Stimulated activated CD8-positive, alpha-beta memory T cell treated with anti-CD3 and anti-CD28 coated beads, Interleukin-7, amount 100 ng/mL, for 1 hour (primary cell): ENCODE results near the gene LRFN2.

ENCODE experiments used
- DNase-seq, 2 donors: peaks; one replicate each; pipeline ENCODE4 v3.0.0-alpha.2; 2020; ENCODE audit warnings: low read depth in 2 of 2

LRFN2 gene

DNA sequence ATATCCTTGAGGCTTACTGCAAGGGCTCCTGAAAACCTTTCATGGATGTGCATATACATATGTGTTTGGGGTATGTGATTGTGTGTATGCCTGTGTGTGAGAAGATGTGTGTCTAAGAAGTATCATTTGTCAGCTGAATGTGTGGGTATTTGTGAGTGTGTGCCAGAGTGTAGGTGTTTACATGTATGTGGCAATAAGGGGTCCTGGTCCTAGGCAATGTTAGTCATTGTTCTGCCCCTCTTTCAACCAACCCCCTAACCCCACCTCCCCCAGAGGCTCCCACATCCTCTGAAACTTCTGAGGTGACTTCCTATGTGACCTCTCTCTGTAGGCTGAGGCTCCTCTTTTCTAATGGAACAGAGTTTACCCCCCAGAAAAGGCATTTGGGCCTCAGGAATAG is 186.4 kb downstream of the LRFN2 start:
- no peak for DNase-seq

DNA sequence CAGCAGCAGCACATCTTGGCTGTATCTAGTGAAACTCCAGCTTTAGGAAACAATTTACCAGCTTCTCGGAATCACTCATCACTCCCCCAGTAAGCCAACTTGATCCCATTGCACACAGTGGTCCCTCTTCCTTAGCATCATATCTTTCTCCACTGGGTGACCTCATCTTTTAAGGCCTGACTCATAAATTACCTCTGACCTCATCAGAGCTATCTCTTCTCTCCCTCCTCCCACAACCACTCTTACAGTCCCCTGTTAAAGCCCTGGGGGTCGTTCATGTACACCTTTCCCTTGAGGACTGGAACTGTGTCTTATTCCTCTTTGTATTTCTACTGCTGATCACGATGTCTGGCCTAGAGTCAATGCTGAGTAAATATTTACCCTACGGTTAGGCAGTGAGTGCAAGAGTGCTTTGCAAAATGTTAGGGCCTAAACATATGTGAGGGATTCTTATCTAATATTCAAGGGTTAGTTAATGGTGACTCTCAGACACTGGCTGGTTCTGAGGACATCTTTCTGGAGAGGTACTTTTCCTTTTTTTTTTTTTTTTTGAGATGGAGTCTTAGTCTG is 187.2 kb downstream of the LRFN2 start:
- DNase-seq, result no peak

DNA sequence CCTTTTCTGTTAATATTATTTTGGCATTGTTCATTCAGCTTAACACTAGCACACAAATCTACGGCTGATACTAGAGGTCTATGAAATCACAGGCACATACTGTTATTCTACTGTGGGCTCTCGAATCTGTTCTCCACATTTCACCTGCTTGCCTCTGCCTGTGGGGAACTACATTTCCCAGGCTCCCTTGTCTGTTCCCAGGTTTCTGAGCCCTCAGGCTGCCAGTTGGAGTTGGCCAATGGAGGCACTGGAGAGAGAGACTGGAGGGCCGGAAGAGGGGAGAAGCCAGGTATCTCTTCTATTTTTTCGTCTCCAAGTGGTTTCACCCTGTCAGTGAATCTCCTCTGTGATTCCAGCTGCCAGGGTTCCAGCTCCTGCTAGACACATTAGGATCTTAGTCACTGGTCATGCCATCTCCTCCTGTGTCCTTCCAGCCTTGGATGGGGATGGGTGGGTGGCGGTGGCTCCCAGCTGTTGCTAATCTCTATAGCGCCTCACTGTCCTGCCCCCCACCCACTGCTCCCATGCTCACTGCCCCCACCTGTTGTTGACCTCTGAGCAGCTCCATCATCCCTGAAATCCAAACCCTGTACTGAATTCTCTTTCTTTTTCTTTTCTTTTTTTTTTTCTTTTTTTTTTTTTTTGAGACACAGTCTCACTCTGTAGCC is 188.2 kb downstream of the LRFN2 start:
- no peak for DNase-seq

DNA sequence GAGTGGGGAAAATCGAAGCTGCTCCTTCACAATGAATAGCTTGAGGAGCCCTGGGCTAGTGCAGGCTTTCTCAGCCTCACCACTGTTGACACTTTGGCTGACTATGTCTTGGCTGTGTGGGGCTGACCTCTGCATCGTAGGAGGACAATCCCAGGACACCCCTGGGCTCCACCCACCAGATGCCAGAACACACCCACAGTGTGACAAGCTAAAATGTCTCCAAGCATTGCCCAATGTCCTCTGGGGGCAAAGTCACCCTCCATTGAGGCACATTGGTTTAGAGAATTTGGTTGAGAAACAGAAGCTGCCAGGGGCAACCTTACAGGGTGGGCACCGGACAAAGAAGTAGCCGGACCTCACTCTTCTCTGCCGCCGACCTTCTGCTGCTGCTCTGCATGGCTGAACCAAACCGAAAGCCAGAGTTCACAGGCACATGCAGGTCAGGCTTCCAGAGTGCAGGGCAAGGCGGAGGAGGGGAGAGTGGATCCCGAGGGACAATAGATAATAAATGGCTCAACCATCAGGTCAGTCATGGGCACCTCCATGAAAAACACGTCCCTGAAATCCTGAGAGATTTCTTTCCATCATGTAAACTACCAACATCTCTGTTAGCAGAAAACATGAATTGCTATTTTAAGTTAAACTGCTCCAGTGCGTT is 189.0 kb downstream of the LRFN2 start:
- DNase-seq, result no peak

DNA sequence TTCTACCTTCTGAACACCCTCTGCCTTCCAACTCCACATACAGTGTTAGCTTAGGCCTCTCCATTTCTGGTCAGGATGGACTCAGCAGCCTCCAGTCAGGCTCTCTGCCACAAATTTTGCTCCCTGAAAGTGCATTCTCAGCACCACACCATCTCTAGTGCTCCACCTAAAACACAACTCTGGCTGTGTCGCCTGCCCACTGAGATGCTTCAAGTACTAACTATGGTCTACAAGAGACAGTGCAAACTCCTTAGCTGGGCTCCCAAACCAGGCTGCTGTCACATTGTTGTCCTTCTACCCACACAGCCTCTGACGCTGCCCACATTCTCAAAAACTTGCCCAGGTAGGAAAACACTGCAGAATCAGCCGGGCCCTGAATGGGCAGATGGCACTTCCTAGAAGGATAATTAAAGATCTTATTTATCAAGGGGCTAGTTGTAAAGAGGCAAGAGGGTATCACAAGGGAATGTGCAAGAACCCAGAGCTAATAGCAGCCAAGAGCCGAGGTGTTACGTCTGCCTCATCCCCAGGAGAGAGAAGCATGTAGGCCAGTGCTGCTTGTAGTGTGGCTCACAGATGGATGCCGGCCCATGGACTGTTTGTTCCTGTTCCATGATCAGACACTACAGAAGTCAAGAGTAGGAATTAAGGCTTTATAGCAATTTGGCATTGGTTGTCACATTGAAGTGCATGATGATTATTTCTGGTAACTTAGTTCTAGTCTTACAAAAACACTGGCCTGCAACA is 189.7 kb downstream of the LRFN2 start:
- DNase-seq, result no peak

DNA sequence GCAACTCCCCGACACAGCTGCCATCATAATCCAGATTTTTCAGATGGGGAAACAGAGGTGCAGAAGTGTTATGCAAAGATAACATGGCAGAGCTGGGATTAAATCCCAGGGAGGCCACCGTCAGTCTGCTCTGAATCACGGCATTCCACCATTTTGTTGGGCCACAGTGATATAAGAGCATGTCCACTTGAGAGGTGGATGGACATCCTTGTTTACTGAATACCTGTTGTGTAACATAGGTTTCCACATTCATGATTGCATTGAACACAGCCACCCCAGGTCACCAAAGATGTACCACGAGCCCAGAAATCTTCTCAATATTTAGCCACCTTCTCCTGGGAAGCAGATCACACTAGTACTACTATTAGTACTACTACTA is 191.5 kb downstream of the LRFN2 start:
- no peak for DNase-seq

DNA sequence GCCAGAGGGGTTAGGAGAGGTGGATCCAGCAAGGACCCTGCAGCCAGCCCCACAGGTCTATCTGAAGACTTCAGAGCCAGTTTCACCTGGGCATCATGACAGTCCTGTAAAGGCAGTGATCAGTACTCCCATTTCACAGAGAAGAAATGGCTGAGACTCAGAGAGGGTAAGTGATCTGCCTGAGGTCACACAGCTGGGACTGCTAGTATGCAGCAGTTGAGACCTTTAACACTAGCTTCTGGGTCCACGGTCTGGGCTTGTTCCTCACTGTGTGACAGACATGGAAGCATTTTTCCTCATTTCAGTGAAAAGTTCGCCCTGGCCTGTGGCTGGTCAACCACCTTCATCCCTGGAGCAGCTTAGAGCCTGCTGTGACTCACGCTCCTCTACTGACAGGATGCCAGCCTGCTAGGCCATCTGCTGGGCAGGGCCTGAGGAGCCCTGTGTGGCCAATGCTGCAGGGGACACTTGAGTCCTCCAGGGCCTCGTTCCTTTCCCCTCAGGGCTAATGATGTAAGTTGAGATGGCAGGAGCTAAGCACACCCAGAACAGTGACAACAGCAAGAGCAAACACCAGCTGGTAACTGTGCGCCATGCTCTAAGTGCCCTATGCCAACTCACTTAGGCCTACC is 192.0 kb downstream of the LRFN2 start:
- no peak for DNase-seq

DNA sequence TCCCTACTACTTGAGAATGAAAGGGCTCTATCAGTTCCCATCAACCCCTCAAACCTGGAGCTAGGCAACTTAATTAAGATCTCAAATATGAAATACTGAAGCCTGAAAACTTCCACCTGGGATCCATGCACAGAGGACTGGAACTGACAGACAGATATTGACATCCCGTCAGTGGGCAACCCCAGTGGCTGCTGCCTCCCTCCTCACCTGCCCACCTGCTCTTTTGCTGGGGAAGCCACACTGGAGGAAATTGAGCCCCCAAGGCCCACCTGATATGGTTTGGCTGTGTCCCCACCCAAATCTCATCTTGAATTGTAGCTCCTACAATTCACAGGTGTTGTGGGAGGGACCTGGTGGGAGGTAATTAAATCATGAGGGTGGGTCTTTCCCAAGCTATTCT is 192.8 kb downstream of the LRFN2 start:
- no peak for DNase-seq

DNA sequence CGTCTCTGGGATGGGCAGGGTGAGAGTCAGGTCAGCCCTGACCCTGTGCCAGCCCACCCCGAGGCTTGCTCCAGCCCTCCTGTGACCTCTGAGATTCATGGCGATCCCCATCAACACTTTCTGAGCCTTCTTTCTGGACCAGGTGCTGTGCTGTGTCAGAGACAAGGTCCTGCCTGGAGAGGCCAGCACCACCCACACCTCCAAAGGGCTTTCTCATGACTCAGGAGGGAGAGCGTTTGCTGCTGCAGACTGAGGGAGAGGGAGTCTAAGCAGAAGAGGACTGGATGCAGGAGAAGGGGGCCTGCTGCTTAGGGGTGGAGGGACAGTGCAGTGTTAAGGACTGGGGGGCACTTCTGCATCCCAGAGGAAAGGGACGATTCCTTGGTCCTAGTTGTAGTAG is 193.5 kb downstream of the LRFN2 start:
- no peak for DNase-seq

DNA sequence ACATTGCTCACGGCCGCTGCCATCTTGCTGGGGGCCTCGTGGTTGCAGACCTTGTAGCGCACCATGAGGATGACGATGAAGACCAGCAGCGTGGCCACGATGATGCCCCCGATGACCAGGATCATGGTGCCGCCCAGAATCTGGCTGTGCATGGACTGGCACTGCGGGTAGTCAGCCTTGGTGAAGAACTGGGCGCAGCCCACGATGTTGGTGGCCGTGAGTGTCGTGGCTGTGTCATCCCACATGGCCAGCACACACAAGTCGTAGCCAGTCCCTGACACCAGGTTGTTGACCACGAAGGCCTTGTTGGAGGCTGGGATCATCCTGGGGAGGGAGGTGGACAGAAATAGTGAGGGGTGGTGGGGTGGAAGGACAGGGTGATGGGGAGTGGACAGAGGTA is 194.6 kb downstream of the LRFN2 start:
- DNase-seq, result no peak

DNA sequence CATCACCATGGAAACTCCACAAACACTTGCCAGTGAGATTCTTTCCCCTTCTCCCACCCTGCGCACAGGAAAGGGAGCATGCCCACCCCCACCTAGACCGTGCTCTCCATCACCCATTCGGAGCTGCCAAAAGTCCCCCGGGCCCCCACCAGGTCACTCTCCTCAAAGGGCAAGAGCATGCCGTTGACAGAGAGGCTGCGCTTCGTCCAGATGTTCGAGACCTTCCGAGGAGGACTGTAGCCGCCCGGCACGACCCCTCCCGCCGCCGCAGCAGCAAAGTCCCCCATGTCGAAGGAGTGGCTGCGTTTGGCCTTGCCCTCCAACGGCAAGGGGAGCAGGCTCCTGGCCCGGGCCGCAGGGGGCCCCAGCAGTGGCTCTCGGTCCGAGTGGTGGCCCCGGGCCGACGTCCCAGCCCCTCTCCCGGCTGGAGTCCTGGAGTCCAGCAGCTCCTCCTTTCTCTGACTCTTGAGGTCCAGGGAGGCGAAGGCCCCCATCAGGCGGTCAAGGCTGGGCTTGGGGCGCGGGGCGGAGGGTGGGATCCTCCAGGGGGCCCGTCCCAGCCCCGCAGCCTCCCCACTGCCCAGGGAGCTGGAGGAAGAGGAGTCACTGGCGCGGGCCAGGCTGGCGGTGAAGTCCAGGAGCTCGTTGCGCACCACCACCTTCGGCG is 195.2 kb downstream of the LRFN2 start:
- no peak for DNase-seq

DNA sequence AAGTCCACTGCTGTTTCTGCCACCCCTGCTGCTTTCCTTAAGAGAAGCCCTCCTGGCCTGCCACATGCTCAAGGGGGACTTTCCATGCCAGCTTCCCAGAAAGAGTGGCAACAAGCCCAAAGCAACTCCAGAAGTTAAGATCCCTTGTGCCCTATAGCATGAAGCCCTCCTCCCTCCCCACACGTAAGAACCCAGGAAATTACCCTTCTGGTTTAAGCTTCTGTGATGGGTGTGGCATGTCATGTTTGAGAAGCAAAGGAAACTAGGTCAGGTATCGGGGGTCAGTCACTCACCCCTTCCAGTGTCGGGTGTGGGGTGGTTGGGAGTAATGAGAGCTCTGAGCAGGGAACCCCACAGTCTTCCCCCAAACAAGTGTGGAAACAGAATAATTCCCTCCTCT is 196.1 kb downstream of the LRFN2 start:
- DNase-seq, result no peak

DNA sequence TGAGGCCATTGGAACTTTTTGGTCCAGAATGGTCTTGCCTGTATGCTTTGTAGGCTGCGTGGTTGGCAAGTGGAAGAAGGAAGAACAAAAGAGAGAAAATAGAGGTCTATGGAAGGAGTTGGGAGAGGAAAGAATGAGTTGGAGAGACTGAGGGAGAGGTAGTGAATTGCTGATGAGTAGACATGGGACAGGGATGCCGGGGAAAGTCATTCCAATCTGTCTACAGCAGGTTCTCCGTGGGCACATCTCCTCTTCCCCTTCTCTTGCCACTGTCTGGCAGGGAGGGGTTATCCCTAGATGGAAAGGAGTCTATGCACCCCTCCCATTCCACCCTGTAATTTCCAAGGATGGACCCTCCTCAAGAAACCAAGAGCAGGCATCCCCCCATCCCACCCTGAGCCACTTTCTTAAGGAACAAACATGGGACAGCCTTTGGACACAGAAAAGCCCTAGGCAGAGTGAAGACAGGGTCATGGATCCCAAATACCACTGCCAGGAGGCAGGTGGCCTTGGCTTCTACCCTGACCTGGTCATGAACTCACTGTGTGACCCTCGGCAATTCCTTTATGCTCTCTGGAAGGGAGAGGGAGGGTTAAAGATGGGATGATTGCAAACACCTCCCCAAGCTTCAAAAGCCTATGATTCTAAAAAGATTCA is 196.9 kb downstream of the LRFN2 start:
- DNase-seq, result no peak

DNA sequence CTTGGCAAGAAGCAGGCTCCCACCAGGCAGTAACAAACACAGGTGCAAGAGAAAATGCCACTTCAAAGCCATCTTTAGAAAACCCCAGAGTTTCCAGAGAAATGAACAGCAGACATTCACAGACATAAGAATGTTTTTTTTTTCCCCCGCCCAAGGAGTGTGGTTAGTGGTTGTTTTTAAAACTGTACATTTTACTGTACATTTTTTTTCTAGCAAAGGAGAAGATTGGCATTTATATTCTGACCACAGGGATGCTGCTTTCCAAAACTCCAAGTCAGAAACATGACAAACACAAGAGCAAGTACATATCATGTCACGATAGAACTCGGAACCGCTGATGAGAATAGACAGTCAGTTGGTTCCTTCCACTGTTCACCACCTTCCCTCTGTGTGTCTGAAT is 197.9 kb downstream of the LRFN2 start:
- no peak for DNase-seq

DNA sequence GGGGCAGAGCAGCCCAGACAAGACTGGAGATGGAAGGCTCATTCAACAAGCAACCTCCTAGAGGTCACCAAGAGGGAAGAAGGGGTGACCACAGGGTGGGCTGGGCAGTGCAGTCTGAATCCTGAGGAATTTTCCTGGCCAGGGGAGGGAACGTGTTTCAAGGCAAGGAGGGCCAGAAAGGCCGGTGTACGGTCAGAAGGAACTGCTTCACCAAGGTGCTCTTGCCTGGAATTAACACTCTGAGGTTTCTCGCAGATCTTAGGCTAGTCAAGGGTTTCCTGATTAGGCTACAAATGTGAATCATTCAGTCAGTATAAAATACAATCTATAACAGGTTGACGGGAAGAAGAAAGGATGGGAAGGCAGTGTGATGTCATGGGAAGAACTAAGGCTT is 199.3 kb downstream of the LRFN2 start:
- no peak for DNase-seq

DNA sequence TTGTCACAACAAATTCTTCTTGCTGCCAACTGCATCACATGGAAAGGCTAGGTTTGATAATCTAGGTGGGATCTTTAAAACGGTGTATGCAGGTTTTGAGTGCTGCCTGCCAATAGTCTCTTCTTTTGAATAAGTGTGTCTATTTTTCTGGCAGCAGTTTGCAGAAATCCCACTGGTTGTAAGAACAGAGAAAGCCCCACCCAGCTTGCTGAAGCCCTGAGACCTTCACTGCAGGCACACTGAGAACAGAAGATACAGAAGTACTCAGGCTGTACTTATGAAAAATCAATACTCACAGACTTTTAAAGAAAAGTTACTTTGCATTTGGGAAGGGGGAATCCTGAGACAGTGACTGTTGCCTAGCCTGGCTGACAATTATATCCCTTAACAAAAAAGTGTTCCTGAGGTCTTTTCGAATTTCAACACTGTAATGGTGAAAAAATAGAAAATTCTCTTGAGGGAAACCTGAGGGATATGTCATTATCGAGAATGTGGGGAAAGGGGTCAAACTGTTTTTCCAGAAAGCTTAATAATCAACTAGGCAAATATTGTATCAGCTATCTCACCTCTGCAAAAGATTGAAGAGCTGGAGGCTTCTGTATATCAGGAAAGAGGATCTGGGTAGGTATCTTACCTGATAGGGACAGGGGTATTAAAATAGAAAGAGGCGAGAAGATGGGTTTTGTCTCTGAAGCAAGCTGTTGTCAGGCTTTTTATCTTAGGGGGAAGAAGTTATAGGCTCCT is 199.9 kb downstream of the LRFN2 start:
- no peak for DNase-seq

DNA sequence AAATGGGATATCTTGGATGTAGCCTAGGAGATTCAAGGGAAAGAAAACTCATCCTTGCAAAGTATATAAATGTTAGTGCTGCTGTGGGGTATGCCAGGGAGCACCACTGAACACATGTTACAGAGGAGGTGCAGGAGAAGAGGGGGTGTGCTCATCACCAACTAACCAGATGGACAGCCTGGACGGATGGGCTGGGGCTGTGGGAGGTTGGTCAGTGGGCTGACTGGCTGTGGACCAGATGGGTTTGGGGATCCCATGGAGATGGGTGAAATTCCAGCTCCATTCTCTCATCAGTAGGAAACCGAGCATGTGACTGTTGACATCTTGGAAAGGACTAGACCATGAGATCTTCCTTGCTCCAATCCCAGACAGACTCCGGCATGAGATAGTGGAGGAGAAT is 201.0 kb downstream of the LRFN2 start:
- DNase-seq, result no peak

DNA sequence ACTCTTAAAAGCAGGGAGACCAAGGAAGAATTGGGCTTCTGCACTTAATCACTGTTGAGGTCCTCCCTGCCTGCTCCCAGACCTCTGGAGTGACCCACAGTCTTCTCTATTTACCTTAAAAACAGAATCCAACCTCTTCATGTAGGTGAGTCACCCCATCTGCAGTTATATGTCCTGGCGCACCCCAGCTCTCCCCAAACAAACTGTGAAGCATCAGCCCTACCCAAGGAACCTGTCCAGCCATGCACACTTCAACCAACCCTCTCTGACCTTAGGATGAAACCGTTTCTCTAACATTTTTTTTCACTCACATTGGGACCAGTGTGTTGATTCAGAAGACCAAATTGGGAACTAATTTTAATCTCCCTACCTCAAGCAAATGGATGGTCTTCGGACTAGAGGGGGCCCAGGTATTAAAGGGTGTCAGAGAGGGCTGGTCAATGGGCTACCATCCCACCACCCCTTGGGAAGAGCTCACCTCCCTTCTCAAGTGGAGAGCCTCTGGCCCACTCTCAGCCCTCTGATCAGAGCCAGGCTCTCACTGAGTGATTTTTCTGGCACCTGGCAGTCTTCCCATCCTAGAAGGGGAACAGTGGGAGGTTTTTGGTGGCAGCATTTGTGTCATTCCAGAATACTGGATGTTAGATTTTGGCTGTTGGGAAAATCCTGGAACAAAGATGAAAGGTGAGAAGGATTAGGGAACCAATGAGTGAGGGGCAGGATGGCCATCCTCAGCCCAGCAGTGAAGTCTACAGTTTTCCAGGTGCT is 203.6 kb downstream of the LRFN2 start:
- DNase-seq, result no peak

DNA sequence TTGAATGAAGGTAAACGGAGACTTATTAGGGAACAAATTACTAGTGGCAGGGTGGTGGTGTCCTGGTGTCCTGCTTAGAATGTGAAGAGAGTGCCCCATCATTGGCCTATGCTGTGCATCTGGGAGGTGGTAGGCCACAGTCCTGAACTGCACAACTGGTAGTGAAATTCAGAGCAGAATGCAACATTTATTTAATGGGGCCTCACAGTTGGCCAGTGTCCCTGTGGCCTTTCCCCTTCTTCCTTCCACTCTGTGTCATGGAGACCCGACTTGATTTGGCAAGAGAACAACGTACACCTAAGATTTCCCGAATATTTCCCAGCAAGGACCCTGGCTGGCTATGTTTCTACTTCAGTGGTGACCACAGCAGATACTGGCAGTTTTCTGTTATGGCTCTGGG is 206.9 kb downstream of the LRFN2 start:
- no peak for DNase-seq

DNA sequence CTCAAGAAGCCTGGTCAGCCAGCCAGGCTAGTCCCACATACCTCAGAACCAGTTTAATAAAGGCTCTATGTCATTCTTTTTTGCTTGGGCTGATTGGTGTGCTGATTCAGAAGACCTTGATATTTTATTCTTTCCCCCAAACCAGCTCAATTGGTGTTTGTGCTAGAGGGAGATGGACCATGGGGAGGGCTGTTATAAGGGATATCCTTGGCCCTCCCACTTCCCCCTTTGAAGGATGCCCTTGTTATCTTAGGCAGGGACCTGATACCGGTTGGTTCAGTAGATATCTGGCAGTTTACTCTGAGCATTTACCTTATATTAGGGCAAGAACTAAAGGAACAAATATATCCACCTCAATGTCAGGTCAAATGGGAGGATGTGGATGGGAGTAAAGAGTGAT is 207.4 kb downstream of the LRFN2 start:
- no peak for DNase-seq
